Activated CD8-positive, alpha-beta memory T cell treated with anti-CD3 and anti-CD28 coated beads for 48 hours (primary cell): ENCODE data around the gene RAD52.

ENCODE experiments used
- DNase-seq, 3 experiments: peaks; one replicate each; pipeline ENCODE4 v3.0.0-alpha.2; 2020; ENCODE audit warnings: low read depth in 2 of 3, low spot score in 2 of 3

RAD52 gene

GRCh38 chr12:879641-880040 lies 69.9 kb downstream of the RAD52 start:
- no peak for DNase-seq

- no peak for DNase-seq
These were observed 75.5 kb downstream of the RAD52 start for GRCh38 chr12:873954-874353.

- DNase-seq, result no peak
These were observed 79.1 kb downstream of the RAD52 start for GRCh38 chr12:870378-870777.

GRCh38 chr12:868722-869121 lies 80.8 kb downstream of the RAD52 start:
- DNase-seq, result no peak

GRCh38 chr12:867905-868304 lies 81.6 kb downstream of the RAD52 start:
- no peak for DNase-seq

GRCh38 chr12:865614-866013 lies 83.9 kb downstream of the RAD52 start:
- no peak for DNase-seq

GRCh38 chr12:863285-863684 lies 86.2 kb downstream of the RAD52 start:
- DNase-seq, result no peak

GRCh38 chr12:862303-862911 lies 87.1 kb downstream of the RAD52 start:
- no peak for DNase-seq
